Stromal cell of bone marrow (primary cell): Measurements from ENCODE around the gene KCTD12.
"Not testable (repeated sequence)": the region's sequence is repeated elsewhere in the genome, so short reads cannot be mapped to it uniquely, and the experiment has no call there.

Experiments used
- DNase-seq: peaks from one replicate; pipeline ENCODE4 v3.0.0-alpha.2; 2012; ENCODE audit warnings: low read depth

KCTD12 gene

DNA sequence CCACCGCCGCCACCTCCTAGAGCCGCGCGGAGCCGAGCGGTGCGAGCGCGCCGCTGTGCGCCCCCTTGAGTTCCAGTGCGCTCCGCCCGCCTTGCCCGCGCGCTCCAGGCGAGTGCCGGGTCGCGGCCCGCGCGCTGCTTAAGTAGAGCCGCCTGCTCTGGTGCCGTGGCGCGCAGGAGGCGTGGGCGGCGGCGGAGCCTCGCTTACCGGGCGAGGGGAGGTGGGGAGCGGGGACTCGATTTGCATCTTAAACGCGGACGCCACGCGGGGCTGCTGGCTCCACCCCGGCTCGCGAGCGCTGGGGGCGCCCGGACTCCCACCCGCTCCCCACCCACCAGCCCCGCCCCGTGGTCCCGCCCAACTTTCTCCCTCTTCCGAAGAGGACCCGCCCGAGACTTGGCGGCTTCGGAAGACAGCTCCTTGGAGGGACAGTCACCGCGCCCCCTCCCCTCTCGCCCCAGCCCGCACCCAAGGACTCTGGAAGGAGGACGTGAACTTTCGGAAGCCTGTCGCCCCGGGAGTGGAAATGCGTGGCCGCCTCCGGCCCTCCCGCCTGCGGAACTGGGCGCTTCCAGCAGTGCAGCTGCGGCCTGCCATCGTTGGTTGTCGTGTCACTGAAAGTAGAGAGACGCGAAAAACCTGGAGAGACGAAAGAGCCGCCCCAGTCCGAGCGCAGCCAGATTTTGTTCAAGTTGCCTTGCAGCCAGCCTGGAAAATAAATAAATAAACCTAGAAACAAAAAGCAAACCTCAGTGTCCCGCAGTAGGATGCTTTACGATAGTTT is at the start of gene KCTD12:
TSS of gene KCTD12 (minus strand) at position 114 of the 784 bp plus-strand sequence. CDS start 257 bp downstream, outside the sequence.
- peak; percentile 68 for DNase-seq

DNA sequence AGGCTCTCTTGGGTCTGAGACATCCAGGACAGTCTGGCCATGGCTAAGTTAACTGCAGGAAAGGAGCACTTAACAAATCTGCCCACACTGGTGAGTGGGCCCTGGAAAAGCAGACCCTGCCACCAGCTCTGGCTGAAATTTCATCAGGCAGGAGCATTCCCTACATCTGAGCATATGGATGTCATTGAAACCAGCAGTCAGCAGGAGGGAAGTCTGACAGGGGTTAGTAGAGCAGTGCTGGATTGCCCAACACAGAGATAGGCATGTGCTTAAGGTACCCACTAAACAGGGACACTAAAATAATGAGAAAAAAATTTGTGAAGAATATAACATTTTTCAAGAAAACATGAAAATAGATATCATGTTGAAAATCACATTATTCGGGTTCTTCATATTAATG is 48.5 kb upstream of the KCTD12 start:
- no peak for DNase-seq

DNA sequence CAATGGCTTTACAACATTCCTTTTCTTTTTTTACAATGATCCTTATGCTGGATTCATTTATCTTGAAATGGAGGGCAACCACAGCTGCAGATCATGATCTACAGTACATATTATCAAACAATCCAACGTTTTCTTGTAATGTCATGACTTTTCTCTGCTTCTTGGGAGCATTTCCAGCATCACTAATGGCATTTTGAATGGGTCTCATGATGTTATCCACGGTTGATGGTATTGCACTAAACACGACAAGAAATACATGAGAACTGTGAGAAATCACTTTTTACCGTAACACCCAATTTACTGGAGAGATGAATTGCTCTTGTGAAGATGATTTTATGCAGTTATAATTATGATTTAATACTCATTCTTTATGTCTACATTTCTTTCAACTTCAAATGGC is 45.9 kb upstream of the KCTD12 start:
- DNase-seq: no peak

DNA sequence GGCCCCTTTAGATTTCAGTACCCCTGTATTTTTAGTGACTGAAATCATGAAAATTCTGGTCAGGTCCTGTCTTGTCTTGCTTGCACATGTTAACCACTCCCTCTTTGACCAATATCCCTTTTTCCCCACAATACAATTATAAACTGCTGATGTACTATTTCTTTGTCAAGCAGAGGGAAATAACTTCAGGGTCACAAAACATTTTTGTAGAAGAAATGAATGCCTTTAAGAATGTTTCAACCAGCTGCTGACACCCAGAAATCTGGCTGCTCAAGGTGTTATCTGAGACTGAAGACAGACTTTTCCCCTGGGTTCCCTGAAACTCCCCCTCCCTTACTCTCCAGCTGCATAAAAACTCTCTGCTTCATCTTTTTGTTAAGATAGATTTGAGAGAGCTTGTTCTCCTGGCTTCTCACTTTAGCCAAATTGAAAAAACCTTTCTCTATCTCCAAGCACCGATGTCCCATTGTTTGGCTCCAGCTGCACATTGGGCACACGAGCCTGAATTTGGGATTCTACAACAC is 43.7 kb upstream of the KCTD12 start:
- DNase-seq: no peak

DNA sequence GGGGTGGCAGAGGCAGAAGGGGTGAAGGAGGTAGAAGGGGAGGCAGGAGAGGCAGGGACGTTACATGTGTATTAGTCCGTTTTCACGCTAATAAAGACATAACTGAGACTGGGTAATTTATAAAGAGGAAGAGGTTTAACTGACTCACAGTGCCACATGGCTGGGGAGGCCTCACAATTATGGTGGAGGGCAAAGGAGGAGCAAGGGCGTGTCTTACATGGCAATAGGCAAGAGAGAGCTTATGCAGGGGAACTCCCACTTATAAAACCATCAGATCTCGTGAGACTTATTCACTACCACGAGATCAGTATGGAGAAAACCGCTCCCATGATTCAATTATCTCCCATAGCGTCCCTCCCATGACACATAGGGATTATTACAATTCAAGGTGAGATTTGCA is 43.1 kb upstream of the KCTD12 start:
- no peak for DNase-seq

DNA sequence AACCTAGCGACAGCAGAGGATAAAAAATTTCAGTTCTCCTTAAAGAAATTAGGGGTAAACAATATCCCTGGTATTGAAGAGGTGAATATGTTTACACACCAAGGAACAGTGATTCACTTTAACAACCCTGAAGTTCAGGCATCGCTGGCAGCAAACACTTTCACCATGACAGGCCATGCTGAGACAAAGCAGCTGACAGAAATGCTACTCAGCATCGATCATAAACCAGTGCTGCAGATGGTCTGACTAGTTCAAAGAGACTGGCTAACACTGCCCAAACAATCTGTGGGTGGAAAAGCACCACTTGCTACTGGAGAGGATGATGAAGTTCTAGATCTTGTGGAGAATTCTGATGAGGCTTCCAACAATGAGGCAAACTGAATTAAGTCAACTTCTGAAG is 42.3 kb upstream of the KCTD12 start:
- DNase-seq: no peak

DNA sequence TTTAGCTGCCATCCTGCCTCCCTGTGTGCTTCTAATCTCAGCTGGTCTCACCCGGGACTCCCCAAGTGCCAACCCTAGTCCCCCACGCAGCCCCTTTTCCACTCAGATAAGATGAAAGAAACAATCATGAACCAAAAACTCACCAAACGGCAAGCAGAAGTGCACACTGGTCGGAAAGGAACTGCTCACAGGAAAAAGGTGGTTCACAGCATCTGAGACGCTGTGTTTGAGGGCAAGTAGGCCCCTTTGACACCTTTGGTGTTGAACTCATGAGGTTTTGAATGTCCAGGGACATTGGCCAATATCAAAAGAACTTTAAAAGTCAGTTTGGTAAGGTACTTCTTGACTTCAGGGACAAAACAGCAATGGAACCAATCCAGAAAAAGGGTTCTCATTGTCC is 41.8 kb upstream of the KCTD12 start:
- DNase-seq: no peak

DNA sequence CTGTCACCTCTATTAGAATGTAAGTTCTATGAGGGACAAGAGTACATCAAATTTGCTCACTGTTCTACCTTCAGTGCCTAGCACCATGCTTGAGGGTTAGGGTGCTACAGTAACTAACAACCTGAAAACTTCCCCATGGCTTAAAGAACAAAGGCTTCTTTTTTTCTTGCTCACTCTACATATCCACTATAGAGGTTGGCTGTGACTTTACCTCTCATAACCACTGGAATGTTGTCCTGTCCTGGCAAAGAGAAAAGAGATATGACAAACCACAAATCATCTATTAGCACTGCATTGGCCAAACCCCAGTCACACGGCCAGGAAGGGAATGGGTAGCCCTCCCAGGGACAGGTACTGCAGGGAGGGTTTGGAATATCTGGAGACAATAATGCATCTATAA is 38.9 kb upstream of the KCTD12 start:
- no peak for DNase-seq

DNA sequence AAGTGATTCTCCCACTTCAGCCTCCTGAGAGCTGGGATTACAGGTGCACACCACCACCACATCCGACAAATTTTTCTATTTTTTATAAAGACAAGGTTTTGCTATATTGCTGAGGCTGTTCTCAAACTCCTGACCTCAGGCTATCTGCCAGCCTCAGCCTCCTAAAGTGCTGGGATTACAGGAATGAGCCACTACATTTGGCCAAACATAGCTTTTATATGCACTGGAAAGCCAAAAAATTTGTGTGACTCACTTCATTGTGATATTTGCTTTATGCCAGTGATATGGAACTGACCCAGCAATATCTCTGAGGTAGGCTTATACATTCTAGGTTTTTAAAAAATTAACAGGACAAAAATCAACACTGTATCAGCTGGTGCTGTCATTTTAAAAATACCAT is 35.3 kb upstream of the KCTD12 start:
- DNase-seq: peak; percentile 58

DNA sequence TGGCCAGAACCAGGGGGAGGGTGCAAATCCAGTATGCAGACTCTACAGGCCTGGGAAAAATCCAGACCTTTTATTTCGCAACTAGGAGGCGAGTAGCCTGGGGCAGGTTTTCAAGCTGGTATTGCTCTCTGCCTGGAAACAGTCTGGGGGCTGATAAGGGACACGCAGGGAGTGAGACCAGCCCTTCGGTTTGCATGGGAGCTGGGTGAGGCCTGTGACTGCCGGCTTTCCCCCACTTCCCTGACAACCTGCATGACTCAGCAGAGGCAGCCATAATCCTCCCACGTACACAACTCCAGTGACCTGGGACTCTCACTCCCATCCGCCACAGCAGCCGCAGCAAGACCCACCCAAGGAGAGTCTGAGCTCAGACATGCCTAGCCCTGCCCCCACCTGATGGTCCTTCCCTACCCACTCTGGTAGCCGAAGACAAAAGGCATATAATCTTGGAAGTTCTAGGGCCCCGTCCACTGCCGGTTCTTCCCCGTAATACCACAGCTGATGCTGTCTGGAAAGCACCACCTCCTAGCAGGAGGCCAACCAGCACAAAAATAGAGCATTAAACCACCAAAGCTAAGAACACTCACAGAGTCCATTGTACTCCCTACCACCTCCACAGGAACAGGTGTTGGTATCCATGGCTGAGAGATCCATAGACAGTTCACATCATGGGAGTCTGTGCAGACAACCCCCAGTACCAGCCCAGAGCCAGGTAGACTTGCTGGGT is 31.7 kb upstream of the KCTD12 start:
- not testable (repeated sequence) for DNase-seq

DNA sequence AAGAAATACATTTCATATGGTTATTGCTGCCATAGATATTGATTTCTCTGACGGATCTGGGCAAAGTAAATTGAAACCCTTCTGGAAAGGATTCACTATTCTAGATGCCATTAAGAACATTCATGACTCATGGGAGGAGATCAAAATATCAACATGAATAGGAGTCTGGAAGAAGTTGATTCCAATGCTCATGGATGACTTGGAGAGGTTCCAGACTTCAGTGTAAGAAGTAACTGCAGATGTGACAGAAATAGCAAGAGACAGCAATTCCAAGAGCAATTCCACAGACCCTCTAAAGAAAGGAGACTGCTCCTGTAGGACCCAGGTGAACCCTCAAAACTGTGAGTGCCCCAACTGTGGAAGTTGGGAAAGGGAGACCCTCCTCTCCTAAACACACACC is 30.9 kb upstream of the KCTD12 start:
- DNase-seq: peak; percentile 41

DNA sequence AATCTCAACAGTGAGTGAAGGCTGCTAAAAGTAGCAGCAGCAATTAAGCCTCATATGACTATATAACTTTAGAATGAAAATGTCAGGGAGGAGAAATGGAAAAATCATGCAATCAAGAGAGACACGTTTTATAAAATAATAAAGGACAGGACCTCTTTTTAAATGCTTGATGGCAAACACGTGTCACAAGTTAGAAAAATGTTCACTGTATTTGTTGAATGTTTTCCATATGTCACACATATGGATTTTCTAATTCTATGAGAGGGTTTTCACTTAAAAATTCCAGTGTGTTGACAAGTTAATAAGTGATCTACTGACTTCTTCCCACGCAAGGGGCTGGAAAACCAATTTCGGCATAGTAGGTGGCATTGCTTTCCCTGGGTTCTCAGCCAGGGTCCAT is 27.7 kb upstream of the KCTD12 start:
- DNase-seq: no peak

DNA sequence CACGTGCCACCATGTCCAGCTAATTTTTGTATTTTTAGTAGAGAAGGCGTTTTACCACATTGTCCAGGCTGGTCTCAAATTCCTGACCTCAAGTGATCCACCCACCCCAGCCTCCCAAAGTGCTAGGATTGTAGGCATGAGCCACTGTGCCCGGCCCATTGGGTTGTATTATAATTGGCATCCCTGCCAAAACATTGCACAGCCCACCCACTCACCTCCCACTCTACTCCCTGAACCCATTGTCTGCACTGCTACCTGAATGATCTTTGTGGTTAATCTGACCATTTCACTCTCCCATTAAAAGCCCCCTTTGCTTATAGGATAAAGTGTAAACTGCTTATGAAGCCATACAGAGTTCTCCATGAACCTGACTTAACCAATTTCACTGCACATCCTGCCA is 26.3 kb upstream of the KCTD12 start:
- no peak for DNase-seq

DNA sequence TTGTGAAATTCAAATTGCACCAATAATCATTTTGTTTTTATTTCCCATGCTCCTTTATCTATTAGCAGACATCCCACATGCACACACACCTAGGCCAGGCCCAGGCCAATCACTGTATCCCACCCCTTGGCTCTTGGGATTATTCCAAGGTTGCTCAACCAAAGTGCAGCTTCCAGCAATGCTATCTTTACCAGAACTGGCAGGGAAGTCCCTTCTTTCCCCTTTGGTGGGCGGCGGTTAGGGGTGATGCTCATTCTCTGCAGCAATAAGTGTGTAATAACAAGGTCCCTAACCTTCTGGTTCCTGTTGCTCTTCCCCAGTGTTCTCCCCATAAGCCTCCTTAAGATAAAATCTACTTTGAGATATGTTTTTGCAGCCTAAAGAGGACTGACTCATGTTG is 18.3 kb upstream of the KCTD12 start:
- no peak for DNase-seq

DNA sequence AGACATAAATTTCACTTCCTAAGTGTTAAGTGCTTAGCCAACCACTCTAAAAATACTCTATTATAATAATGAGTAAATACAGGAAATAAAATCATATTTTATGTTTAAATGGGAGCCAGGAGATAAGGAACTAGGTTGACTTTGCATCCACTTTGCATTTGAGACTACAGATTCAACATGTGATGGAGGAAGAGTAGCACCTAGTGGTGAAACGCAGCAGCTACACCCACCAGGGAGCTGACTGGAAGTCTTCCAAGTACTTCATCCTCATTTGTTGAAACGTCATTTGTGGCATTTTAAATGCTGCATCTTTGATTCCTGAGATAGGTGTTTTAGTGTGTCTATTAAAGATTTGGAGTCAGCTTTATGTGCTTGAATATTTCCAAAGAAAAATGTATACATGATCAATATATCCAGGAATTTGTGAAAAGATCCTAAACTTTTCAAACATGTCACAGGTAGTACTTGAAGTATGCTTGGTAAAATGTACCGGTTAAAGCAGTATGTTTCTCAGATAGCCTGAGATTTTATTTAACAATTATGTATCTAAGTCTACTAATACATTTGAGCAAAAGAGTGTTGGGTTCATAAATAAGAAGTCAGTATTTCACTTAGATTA is 17.4 kb upstream of the KCTD12 start:
- no peak for DNase-seq

DNA sequence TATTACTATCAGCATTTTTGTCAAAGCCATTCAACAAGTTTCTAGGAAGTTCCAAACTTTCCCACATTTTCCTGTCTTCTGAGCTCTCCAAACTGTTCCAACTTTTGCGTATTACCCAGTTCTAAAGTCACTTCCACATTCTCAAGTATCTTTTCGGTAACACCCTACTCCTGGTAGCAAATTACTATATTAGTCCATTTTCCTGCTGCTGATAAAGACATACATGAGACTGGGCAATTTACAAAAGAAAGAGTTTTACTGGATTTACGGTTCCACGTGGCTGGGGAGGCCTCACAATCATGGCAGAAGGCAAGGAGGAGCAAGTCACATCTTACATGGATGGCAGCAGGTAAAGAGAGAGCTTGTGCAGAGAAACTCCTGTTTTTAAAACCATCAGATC is 12.9 kb upstream of the KCTD12 start:
- DNase-seq: not testable (repeated sequence)

DNA sequence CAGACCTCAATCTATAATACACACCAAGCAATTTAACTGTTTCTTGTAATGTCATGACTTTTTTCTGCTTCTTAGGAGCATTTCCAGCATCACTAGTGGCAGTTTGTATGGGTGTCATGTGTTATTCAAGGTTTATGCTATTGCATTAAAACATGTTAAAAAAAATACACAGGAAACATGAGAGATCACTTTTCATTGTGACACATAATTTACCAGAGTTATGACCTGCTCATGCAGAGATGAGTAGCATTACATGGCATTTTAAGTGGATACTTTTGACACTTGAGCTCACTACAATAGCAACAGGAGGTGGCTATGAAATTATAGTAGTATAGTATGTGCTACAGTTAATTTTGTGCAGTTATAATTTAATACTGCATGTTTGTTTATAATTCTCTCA is 11.0 kb upstream of the KCTD12 start:
- not testable (repeated sequence) for DNase-seq

DNA sequence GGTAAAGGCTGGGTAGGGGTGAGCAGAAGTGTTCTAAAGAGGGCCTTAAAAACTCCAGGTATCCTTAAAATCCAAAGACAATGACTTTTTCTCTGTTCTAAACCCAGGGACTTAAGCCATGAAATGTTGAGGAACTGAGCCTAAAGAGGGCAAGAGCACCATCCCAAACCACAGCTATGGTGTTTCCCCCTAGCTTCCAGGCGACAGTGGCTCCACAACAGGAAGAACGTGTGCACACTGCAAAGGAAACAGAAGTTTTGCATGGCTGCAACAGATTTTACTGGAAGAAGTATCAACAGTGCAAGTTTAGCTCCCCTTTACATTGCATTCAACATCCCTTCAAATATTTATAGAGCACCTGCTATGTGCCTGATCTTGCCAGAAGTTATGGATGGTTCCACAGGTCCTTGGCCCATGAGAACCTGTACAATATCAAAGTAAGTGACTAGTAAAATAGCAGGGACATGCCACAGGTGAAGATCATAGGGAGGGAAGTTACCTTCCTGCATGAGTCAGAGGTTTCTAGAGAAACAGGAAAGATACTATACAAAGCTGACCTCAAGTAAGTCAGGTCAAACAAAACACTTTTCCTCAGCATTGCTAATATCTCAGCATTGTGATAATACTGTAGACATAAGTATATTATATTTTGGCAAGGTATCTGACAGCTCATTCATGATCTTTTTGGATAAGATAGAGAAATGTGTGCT is 8.4 kb upstream of the KCTD12 start:
- no peak for DNase-seq

DNA sequence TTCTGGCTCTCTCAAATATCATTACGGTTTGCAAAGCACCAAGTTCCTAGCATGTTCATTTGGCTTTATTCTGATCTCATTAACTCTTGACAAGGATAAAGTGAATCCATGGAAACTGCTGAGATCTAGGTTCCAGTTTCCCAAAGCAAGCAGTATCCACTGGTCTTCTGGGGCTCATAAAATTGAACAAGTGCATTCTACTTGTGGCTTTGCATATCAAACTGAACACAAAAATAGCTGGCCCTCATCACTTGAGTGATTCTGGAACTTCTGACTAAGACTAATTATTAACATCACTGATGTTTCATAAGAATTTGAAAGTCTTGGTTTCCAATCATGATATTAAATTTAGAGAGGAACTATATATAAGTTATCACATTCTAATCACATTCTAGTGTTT is 6.3 kb upstream of the KCTD12 start:
- no peak for DNase-seq

DNA sequence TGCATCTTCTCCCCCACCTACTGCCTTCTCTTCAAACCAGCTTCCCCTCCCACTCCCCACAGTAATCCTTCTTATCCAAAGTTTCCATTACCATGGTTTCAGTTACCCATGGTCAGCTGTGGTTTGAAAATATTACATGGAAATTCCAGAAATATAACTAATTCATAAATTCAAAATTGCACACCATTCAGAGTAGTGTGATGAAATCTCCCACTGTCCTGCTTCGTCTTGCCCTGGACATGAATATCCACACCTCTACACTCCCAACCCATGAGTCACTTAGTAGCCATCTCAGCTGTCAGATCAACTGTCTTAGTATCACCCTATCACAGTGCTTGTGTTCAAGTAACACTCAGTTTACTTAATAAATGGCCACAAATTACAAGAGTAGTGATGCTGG is 3.8 kb upstream of the KCTD12 start:
- DNase-seq: no peak

DNA sequence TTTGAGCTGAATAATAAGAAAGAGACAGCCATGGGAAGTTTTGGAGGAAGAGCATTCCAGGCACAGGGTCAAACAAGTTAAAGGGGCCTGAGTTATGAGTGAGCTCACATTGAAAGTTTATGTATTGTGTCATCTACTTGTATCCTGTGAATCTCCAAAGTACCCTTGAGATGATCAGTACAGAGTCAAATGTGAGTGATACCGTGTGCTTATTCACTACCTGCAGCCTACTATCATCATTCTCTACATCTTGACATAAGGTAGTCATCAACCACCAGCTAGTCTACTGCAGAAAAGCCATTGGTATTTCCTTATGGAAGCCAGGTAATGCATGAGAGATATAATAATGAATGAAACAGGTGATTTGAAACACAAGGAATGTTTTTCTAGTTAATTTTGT is 3.0 kb upstream of the KCTD12 start:
- DNase-seq: no peak

DNA sequence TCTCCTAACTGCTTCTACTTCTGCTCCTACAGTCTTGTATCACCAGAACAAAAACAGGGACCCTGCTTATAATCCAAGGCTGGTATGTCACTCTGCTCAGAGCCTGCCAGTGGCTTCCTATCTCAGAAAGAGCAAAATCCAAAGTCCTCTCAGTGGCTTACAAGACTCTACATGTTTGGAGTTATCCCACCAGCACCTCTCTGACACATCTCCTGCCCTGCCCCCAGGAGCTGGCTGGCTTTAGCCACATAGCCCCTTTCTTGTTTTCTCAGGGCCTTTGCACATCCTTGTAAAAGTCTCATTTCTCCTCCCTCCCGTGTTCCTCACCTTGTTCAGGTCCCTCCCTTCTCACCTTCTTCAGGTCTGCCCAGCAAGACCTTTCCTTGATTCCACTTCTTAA is 2.2 kb upstream of the KCTD12 start:
- no peak for DNase-seq
